NCI-H2196 (cell line): ENCODE measurements around the gene SRF.
"Not testable (repeated sequence)": the region's sequence is repeated elsewhere in the genome, so short reads cannot be mapped to it uniquely, and the experiment has no call there.

Experiments
- DNase-seq: peaks from one replicate; lab custom pipeline; 2025; ENCODE audit not compliant: unreplicated experiment; lab: John Stamatoyannopoulos, UW

The SRF gene

GRCh38 chr6:43170931-43171706 is at the start of gene SRF:
TSS of gene SRF (plus strand) at chr6:43171269. CDS start at chr6:43171657, 388 bp downstream.
- peak; percentile 99 for DNase-seq

DNA sequence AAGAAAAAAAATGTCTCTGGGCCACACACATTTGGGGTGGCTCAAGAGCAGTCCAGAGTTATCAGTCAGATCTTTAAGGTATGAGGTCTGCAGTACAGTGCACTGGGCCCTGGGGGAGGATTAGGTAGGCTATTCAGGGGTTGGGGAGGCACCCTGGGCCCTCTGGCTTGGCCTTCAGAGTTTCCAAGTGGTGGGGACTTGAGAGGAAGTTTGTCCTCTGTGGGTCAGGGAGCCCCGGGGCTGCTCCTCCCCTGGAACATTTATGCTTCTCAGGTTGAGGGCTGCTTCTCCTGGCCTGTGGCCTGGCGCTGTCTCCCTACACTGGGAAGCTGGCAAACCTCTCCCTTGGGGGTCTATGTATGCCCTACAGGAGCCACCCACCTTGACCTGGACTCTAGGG is 48.9 kb upstream of the SRF start:
- no peak for DNase-seq

DNA sequence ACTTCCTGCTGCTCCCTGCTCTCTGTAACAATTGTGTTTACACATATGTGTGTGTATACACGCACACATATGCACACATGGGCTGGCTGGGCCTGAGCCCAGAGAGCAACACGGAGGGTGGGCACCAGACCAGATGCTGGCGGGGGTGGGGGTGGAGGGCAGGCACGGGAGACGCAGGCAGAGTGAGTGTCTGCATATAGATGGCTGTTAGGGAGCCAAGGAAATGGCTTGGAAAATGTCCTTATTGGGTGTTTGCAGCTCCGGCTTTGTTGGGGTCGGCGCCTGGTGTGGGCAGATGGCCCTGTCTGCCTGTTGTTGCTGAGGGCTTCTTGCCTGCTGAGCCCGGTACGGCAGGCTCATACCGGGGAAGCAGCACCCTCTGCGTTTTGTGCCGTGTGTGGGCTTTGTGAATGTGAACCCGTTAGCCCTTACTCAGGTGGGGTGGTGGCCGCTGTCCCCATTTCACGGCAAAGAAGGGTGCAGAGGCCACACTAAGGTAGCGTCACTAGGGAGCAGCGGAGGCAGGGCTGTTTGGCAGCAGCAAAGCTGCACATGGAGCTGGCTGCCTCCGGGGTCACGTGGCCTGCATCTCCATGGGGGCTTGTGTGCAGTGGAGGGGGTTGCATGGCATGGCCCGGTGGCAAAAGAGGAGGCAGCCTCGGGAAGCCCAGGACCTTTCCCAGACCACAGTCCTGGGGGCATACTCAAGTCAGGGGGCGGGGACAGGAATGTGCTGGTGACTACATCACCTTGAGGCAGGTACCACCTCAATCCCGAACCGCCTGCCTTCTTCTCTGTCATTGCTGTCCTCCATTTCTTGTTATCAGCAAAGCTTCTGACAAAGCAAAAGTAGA is 47.4 kb upstream of the SRF start:
- DNase-seq = no peak

DNA sequence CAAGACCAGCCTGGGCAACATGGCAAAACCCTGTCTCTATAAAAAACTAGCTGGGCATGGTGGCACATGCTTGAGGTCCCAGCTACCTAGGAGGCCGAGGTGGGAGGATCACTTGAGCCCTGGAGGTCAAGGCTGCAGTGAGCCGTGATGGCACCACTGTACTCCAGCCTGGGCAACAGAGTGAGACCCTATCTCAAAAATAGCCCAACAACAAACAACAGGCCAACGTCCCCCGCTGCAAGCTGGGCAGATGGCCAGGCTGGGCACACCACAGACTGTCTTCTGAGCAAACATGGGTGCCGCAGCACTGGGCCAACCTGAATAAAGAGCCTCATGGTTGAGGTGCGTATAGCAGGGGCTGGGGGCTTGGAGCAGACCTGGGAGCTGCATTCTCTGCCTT is 46.6 kb upstream of the SRF start:
- DNase-seq = no peak

- DNase-seq = no peak
Measured at GRCh38 chr6:43125119-43125518, 46.0 kb upstream of the SRF start.

DNA sequence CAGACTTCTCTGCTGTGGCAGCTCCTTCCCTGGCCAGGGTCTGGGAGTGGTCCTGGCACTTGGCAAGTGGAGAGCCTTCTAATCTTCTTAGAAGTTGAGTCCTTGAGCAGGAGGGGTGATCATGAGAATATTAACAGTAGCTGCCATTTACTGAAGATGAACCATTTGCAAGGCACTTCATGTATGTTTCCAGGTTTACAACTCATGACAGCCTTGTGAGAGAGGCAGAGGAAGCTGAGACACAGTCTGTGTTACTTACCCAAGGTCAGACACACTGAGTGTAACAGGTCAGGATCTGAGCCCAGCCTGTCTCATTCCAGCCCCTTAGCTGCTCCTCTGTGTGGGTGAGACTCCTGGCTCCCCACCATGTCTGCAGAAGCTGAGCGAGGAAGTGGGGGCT is 45.5 kb upstream of the SRF start:
- DNase-seq = no peak

DNA sequence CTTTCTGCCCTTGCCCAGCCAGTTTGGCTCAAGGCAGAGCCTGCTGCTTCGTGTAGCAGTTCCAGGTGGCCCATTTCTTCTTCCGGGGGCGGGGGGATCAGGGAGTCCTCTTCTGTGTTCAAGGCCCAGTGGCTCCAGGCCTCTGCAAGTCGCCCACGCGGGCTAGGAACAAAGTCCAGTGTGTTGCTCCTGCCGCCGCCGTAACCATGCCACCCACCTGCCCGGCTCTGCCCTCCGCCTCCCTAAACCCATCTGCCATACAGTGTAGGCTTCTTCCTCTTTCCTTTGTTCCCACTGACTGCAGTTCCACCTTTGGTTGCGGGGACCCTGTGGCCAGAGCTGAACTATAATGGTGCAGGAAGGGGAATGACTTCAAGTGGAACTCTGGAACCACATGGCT is 43.9 kb upstream of the SRF start:
- no peak for DNase-seq

- DNase-seq = no peak
Measured at GRCh38 chr6:43127877-43128276, 43.2 kb upstream of the SRF start.

- DNase-seq = no peak
Measured at GRCh38 chr6:43128926-43129325, 42.1 kb upstream of the SRF start.

DNA sequence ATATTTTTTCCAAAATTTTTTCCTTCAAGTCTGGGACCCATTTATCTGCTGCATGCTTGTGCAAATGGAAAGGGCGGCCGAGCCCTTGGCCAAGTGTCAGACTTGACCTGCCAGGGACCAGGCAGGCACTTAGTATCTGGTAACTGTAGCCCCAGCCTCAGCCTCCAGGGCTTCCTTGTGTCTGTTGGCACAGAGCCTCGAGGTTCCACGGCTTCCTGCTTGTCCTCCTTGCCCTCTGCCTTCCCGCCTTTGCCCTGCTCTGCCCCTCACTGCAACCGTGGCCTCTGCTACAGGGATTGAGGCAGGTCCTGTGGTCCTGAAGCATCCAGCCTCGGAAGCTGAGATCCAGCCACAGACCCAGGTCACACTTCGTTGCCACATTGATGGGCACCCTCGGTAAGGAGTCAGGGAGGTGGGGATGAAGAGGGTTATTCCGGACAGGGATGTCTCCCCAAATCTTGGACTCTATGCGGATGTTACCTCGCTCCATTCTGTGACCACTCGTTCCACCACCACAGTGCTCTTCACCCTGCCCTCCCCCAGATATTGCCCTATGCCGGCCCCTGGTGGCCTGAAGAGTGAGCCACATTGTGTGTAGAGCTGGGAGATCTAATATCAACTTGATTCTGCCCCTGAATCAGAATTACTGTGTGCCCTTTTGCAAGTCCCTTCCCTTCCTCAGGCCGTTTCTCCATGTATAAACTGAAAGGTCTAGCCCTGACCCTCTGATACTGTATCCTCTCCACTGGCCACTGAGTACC is 41.5 kb upstream of the SRF start:
- DNase-seq = peak; percentile 14

DNA sequence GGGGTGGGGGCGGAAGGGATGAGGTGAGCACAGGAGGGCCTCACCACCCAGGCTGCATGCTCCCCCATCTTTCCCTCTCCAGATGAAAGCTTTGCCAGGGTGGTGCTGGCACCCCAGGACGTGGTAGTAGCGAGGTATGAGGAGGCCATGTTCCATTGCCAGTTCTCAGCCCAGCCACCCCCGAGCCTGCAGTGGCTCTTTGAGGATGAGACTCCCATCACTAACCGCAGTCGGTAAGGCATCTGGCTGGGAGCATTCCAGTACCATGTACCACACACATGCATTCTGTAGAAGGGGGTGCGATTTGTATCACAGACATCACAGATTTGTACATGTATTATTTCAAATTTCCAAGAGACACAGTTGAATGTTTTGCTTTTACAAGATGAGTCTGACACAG is 40.6 kb upstream of the SRF start:
- no peak for DNase-seq

- DNase-seq = not testable (repeated sequence)
Measured at GRCh38 chr6:43131379-43131778, 39.7 kb upstream of the SRF start.

DNA sequence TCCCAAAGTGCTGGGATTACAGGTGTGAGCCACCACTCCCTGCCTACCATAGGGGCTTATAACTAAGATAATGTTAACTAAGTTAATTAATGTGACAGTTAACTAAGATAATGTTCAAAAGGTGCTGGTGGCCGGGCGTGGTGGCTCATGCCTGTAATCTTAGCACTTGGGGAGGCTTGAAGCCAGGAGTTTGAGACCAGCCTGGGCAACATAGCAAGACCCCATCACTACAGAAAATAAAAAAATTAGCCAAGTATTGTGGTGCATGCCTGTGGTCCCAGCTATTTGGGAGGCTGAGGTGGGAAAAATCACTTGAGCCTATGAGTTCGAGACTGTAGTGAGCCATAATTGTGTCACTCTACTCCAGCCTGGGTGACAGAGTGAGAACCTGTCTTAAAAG is 32.8 kb upstream of the SRF start:
- DNase-seq = no peak

- not testable (repeated sequence) for DNase-seq
Measured at GRCh38 chr6:43139973-43140372, 31.1 kb upstream of the SRF start.

DNA sequence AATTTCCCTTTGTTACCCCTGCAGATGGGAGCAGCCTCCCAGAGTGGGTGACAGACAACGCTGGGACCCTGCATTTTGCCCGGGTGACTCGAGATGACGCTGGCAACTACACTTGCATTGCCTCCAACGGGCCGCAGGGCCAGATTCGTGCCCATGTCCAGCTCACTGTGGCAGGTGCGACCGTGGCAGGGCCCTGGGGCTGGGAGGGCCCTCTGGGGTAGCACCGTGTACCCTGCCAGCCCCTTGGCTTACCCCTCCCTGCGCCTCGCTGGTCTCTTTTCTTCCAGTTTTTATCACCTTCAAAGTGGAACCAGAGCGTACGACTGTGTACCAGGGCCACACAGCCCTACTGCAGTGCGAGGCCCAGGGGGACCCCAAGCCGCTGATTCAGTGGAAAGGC is 29.4 kb upstream of the SRF start:
- DNase-seq = no peak

DNA sequence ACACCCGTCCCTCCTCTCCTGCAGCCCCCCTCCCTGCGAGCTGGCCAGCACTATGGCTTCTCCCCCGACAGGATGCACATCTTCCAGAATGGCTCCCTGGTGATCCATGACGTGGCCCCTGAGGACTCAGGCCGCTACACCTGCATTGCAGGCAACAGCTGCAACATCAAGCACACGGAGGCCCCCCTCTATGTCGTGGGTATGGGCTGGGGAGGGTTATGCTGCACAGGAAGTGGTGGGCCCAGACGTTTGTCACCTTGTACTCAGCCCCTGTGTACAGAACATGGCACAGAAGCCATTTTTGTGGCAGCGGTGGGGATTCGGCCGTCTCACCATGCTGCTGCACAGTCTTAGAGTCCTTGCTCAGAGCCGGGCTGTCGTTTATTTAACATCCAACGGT is 29.0 kb upstream of the SRF start:
- no peak for DNase-seq

GRCh38 chr6:43143235-43144128 is 27.6 kb upstream of the SRF start:
- peak; percentile 83 for DNase-seq

GRCh38 chr6:43144879-43145278 is 26.2 kb upstream of the SRF start:
- no peak for DNase-seq

- no peak for DNase-seq
Measured at GRCh38 chr6:43146261-43146660, 24.8 kb upstream of the SRF start.
